HG02884 (cell line): ENCODE measurements around the gene ICAM5.

ENCODE experiments used
- ATAC-seq: cut with Tn5 transposase; IDR thresholded peaks from one replicate; pipeline ENCODE4 v1.9.1; 2021; ENCODE audit warnings: mild to moderate bottlenecking, moderate library complexity; ENCODE audit not compliant: unreplicated experiment

ICAM5 gene

DNA sequence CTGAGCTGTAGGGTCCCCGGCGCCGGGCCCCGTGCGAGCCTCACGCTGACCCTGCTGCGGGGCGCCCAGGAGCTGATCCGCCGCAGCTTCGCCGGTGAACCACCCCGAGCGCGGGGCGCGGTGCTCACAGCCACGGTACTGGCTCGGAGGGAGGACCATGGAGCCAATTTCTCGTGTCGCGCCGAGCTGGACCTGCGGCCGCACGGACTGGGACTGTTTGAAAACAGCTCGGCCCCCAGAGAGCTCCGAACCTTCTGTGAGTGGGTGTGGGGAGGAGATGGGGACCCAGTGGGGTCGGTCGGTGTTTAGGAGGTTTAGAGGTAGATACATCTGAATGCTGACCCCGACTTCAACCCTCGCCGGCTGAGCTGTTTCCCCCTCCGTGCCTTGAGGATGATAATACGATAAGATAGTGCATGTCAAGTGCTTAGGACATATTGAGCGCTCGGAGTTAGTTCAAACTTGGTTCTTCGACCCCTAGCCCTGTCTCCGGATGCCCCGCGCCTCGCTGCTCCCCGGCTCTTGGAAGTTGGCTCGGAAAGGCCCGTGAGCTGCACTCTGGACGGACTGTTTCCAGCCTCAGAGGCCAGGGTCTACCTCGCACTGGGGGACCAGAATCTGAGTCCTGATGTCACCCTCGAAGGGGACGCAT, 1.9 kb downstream of the ICAM5 start:
- no peak for ATAC-seq

DNA sequence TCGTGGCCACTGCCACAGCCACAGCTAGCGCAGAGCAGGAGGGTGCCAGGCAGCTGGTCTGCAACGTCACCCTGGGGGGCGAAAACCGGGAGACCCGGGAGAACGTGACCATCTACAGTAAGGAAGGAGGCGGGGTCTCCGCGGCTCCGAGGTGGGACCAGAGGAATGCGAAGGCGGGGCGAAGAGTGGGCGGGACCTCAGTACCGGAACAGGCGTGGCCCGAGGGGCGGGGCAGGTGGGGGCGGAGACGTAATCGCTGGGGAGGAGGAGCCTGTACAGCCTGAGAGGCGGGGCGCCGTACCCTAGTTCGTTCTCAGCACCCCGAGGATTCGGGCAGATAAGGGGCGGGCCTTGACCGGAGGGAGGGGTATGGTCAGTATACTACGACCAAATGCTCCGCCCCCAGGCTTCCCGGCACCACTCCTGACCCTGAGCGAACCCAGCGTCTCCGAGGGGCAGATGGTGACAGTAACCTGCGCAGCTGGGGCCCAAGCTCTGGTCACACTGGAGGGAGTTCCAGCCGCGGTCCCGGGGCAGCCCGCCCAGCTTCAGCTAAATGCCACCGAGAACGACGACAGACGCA, 2.5 kb downstream of the ICAM5 start:
- no peak for ATAC-seq

DNA sequence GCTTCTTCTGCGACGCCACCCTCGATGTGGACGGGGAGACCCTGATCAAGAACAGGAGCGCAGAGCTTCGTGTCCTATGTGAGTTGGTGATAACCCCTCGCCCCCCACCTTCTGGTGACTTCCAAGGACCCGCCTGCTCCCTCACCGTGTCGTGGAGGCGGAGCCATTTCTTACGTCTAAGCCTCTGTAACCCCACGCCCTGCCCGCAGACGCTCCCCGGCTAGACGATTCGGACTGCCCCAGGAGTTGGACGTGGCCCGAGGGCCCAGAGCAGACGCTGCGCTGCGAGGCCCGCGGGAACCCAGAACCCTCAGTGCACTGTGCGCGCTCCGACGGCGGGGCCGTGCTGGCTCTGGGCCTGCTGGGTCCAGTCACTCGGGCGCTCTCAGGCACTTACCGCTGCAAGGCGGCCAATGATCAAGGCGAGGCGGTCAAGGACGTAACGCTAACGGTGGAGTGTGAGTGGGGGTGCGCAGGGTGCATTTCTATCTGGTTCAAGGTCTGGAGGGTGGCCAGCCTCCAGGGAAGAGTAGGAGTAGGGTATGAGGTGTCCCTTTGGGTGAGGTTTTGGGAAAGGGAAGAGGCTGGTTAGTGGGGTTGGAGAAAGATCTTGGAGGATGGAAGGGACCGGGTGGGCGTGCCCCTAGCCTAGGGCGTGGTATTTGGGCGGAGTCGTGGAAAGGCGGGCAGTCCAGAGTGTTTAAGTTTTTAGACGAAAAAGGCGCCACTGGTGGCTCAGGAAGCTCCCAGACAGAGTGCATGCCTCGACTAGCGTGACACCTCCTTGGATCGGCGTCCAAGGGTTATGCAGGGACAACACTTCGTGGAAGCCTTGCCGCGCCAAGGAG, 3.3 kb downstream of the ICAM5 start:
- no peak for ATAC-seq

DNA sequence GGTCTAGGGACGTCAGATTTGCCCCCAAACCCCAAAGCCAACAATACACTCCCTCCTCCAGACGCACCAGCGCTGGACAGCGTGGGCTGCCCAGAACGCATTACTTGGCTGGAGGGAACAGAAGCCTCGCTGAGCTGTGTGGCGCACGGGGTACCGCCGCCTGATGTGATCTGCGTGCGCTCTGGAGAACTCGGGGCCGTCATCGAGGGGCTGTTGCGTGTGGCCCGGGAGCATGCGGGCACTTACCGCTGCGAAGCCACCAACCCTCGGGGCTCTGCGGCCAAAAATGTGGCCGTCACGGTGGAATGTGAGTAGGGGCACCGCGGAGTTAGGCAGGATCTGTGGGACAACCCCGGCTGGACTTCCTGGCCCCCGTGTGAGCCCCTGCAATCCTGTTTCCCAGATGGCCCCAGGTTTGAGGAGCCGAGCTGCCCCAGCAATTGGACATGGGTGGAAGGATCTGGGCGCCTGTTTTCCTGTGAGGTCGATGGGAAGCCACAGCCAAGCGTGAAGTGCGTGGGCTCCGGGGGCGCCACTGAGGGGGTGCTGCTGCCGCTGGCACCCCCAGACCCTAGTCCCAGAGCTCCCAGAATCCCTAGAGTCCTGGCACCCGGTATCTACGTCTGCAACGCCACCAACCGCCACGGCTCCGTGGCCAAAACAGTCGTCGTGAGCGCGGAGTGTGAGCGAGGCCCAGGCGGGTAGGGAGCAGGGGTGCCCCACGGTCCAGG, 4.0 kb downstream of the ICAM5 start:
- ATAC-seq, result no peak

DNA sequence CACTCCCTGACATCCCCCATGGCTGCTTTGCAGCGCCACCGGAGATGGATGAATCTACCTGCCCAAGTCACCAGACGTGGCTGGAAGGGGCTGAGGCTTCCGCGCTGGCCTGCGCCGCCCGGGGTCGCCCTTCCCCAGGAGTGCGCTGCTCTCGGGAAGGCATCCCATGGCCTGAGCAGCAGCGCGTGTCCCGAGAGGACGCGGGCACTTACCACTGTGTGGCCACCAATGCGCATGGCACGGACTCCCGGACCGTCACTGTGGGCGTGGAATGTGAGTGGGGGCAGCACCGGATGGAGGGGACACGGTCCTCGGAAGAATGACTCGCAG, 4.6 kb downstream of the ICAM5 start:
- ATAC-seq, result no peak

- ATAC-seq, result no peak
These were observed 5.6 kb downstream of the ICAM5 start for GRCh38 chr19:10295305-10295846.

DNA sequence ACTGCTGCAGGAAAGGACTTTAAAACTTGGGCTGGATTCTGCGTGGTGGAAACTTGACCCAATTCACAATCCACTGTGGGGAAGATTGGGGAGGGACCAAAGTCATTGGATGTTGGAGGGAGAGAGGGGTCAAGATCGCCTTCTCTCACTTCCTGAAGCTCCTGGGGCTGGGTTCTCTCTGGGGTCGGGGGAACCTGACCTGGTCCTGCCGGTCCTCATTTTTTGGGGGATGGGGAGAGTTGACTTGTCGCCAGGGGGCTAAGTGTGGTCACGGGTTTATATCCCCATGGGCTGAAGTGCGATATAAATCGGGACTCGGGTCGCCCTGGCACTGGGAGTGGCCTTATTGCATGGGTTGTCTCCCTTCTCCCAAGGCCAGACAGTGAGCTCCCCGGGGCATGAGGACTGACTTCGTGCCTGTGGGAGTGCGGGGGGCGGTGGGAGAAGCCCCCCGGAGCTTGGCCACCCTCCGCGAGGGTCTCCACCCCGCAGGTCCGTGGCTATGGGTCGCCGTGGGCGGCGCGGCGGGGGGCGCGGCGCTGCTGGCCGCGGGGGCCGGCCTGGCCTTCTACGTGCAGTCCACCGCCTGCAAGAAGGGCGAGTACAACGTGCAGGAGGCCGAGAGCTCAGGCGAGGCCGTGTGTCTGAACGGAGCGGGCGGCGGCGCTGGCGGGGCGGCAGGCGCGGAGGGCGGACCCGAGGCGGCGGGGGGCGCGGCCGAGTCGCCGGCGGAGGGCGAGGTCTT, 6.3 kb downstream of the ICAM5 start:
- ATAC-seq, result no peak

DNA sequence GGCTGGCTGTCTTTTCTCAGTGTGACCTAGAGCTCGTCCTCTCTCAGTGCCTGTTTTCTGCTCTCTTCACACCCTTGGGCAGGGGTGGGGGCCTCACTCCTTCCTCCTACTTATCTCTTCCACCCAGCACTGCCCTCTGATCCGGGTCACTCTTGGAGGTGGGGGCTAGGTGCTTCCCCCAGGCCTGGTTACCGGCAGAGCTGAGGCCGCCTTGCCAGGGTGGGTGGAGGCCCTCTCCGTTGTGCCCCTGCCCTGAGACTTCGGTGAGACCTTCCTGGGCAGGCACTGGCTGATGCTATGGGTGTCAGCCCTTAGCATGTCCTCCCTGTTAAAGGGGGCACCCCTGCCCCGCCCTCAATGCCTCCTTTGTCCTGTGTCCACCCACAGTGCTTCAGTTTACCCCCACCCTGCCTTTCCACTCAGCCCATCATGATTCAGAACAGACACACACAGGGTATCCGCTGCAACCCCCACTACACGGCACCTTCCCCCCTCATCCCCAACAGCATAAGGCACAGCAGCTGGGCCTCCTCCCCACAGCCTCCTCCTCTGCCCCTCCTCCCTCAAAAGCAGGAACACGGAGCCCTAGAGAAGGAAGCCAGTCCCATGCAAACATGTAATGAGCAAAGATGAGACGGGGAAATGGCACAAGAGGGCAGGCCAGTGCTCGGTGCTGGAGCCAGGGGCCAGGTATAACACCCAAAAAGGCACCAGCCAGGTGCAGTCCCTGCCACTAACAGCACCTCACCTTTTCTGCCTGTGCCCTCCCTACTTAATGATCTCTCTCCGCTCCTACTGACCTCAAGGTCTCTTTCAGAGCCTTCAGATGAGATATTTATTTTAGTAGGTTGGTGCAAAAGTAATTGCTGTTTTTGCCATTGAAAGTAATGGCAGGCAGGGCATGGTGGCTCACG, 10.1 kb downstream of the ICAM5 start:
- no peak for ATAC-seq

- ATAC-seq, result no peak
These were observed 15.5 kb downstream of the ICAM5 start for GRCh38 chr19:10305139-10305806.

- ATAC-seq, result no peak
These were observed 16.6 kb downstream of the ICAM5 start for GRCh38 chr19:10306327-10306726.

DNA sequence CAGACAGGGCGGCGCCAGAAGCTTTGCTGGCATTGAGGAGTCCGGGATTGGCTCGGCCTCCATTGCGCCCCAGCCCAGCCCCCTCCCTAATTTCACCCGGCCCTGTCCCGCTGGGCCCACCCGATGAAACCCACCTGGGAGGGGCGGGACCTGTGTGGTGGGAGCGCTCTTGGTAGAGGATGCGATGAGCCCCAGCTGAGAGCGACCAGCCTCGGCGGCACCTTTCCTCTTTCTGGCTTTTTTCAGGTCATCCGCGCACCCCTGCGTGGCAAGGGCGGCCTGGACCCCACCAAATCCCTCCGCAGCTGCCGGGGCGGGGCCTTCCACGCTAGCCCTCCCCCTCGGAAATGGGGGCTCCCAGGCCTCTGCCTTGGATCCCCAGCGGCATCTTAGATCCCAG, 19.7 kb downstream of the ICAM5 start, which contains the start of gene ZGLP1:
Gene ZGLP1 (minus strand): TSS at position 393 of the 400 bp plus-strand sequence.
- no peak for ATAC-seq

- no peak for ATAC-seq
These were observed 25.8 kb downstream of the ICAM5 start, which contains the start of gene FDX2 for GRCh38 chr19:10315335-10316214. TSS of gene FDX2 (minus strand) at chr19:10316015. CDS start at chr19:10315996, 19 bp downstream.

- no peak for ATAC-seq
These were observed 26.7 kb downstream of the ICAM5 start for GRCh38 chr19:10316229-10317044.

DNA sequence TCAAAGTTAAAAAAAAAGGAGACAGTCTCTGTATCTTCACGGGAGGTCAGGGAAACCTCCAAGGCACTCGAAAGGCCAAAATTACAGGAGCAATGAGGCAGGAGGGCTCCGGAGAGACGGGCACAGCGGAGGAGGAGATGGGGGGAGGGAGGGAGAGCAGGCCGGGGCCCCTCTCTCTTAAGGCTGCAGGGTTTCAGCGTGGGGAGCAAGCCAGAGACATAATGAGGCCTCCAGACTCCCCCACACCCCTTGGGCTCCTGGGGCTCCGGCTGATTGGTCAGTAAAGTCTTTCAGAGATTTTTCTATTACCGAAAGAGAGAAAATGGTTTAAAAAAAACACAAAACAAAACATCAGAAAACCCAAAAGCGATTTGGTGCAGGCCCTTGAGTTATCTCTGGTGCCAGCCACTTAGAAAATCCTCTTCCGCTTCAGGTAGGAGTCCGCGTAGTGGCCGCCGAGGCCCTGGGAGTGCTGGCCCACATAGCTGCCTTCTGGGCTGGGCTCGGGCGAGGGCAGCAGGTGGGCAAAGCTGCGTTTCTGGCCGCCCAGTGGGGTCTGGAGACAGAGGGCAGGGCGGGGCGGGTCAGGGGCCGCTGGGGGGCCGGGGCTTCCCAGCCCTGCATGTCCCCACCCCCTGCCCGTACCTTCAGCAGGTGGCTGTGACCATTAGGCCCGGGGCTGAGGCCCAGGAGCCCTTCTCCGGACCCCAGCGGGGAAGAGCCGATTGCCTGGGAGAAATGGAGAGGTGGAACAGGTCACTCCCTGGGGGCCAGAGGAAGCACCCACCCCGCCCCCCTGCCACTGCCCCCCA, 27.5 kb downstream of the ICAM5 start:
- ATAC-seq, result no peak

- no peak for ATAC-seq
These were observed 28.2 kb downstream of the ICAM5 start for GRCh38 chr19:10317857-10318462.
